WERI-Rb-1 (cell line): ENCODE results near the gene MARCHF10.

Experiments used
- DNase-seq: peaks from one replicate; pipeline ENCODE4 v3.0.0-alpha.2; 2020
- H3K27ac ChIP-seq: fragments of 250-450 bp; sonication (Bioruptor Pico); 2 replicates; pipeline ENCODE4 v1.5.1; 2020; ENCODE audit warnings: mild to moderate bottlenecking, moderate library complexity
- H3K27me3 ChIP-seq: fragments of 250-450 bp; sonication (Bioruptor Pico); 2 replicates; pipeline ENCODE4 v1.5.1; 2021; ENCODE audit warnings: mild to moderate bottlenecking, low read depth, moderate library complexity; ENCODE audit not compliant: insufficient read depth, severe bottlenecking
- H3K36me3 ChIP-seq: fragments of 250-450 bp; sonication (Bioruptor Pico); 2 replicates; pipeline ENCODE4 v1.5.1; 2020; ENCODE audit warnings: mild to moderate bottlenecking, moderate library complexity
- H3K4me3 ChIP-seq: 2 replicates; pipeline ENCODE4 v1.5.1; 2011; ENCODE audit warnings: low read depth, mild to moderate bottlenecking, control low read depth, low read length
- H3K9me3 ChIP-seq: fragments of 250-450 bp; sonication (Bioruptor Pico); 2 replicates; pipeline ENCODE4 v1.5.1; 2021; ENCODE audit warnings: mild to moderate bottlenecking, moderate library complexity; ENCODE audit not compliant: severe bottlenecking
- CTCF ChIP-seq: IDR thresholded peaks from 2 replicates; pipeline ENCODE4 v1.5.1; 2011; ENCODE audit warnings: low read depth, mild to moderate bottlenecking, control low read depth, inconsistent platforms, low read length

The MARCHF10 gene

DNA sequence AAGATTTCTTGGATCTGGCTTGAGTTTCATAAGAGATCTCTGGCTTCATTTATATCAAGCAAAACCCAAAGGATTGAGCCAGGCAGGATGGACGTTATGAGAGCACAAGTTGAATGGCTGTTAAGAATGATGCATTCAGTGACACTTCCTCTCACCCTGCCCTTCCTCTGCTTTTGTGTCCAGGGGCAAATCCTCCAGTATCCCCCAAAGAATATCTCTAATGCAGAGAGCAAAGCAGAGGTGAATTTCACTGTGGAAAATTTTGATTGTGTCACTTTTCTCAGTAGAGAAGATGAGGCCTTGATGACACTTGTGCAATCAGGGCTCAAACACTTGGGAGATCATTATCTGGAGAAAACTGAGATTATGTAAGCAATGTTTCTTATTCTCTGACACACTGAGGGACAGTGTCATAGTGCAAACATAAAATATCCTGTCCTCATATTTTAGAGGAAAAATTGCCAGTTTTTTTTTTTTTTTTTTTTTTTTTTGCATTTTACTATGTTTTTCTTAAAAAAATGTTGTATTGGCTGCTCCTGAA is 25.3 kb downstream of the MARCHF10 start:
- Histone ChIP-seq H3K36me3 (no peaks in the 10 kb centered on the region), H3K27me3 (no peaks in the 10 kb centered on the region), H3K4me3 (no peak overlapping the region), H3K27ac (no peak overlapping the region), H3K9me3 (peaks cover 11% of the 10 kb centered on the region)
- no peak for TF ChIP-seq CTCF
- no peak for DNase-seq

- Histone ChIP-seq H3K4me3 (no peak overlapping the region), H3K36me3 (no peaks in the 10 kb centered on the region), H3K27me3 (no peaks in the 10 kb centered on the region), H3K9me3 (peaks cover 11% of the 10 kb centered on the region), H3K27ac (no peak overlapping the region)
- TF ChIP-seq CTCF = no peak
- DNase-seq = no peak
Observed at GRCh38 chr17:62781831-62782251, 26.3 kb downstream of the MARCHF10 start.

GRCh38 chr17:62781356-62781755 is 26.8 kb downstream of the MARCHF10 start:
- no peak for TF ChIP-seq CTCF
- no peaks in the 10 kb centered on the region for H3K27me3 ChIP-seq
- DNase-seq = no peak
- no peaks in the 10 kb centered on the region for H3K36me3 ChIP-seq
- no peak overlapping the region for H3K4me3 ChIP-seq
- H3K9me3 ChIP-seq = peaks cover 11% of the 10 kb centered on the region
- no peak overlapping the region for H3K27ac ChIP-seq

GRCh38 chr17:62780951-62781350 is 27.2 kb downstream of the MARCHF10 start:
- Histone ChIP-seq H3K36me3 (no peaks in the 10 kb centered on the region), H3K9me3 (peaks cover 10% of the 10 kb centered on the region), H3K27me3 (no peaks in the 10 kb centered on the region), H3K4me3 (no peak overlapping the region), H3K27ac (no peak overlapping the region)
- DNase-seq = no peak
- TF ChIP-seq CTCF = no peak

- peaks cover 5% of the 10 kb centered on the region for H3K9me3 ChIP-seq
- no peak overlapping the region for H3K27ac ChIP-seq
- no peak overlapping the region for H3K4me3 ChIP-seq
- DNase-seq = no peak
- H3K27me3 ChIP-seq = no peaks in the 10 kb centered on the region
- H3K36me3 ChIP-seq = no peaks in the 10 kb centered on the region
- TF ChIP-seq CTCF = no peak
Observed at GRCh38 chr17:62780269-62780668, 27.8 kb downstream of the MARCHF10 start.

- Histone ChIP-seq H3K4me3 (no peak overlapping the region), H3K36me3 (no peaks in the 10 kb centered on the region), H3K9me3 (no peaks in the 10 kb centered on the region), H3K27me3 (no peaks in the 10 kb centered on the region), H3K27ac (no peak overlapping the region)
- peak; percentile 57 for DNase-seq
- no peak for TF ChIP-seq CTCF
Observed at GRCh38 chr17:62778990-62779681, 29.0 kb downstream of the MARCHF10 start.
